ENCODE measurements around the gene PRPF31.

DNA sequence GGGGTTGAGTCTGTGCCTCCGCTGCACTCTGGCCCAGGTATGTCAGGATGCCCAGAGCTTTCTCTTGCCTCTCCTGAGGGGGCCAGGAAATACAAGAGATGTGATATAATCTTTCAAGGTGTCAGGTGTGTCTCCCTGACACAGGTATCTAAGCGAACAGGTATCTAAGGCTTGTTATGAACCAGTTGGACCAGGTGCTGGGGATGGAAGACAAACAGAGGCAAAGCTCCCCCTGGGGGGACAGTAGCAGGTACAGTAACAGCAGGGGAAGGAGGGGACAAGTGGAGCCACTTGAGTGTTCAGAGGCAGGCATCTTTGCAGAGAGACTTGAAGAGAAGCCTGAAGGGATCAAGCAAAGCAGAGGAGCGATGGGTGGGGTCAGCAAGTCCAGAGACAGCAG is 41.4 kb downstream of the PRPF31 start:
- TF ChIP-seq PITX1 (CRISPR knock-in tag; IDR thresholded peaks at IDR 0.05): no peak
- no peak for TF ChIP-seq ARNT2 (CRISPR knock-in tag; IDR thresholded peaks at IDR 0.05; ENCODE audit: low read depth)
- TF ChIP-seq ZNF543 (CRISPR knock-in tag; IDR thresholded peaks at IDR 0.05): no peak
- no peak for TF ChIP-seq HCFC1 (IDR thresholded peaks at IDR 0.05; ENCODE audit: low read depth, low read length)
- no peak for TF ChIP-seq MXI1 (IDR thresholded peaks at IDR 0.05; ENCODE audit: borderline replicate concordance, low read depth, low read length)
- TF ChIP-seq TCF12 (IDR thresholded peaks at IDR 0.05): no peak
- no peak for TF ChIP-seq TCF12 (CRISPR knock-in tag; IDR thresholded peaks at IDR 0.05)
